ENCODE data around the gene MMP24.

- TF ChIP-seq, protein P1, sequence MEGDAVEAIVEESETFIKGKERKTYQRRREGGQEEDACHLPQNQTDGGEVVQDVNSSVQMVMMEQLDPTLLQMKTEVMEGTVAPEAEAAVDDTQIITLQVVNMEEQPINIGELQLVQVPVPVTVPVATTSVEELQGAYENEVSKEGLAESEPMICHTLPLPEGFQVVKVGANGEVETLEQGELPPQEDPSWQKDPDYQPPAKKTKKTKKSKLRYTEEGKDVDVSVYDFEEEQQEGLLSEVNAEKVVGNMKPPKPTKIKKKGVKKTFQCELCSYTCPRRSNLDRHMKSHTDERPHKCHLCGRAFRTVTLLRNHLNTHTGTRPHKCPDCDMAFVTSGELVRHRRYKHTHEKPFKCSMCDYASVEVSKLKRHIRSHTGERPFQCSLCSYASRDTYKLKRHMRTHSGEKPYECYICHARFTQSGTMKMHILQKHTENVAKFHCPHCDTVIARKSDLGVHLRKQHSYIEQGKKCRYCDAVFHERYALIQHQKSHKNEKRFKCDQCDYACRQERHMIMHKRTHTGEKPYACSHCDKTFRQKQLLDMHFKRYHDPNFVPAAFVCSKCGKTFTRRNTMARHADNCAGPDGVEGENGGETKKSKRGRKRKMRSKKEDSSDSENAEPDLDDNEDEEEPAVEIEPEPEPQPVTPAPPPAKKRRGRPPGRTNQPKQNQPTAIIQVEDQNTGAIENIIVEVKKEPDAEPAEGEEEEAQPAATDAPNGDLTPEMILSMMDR (conservative IDR thresholded peaks at IDR 0.05; ENCODE audit: low read depth, low read length): no peak
- TF ChIP-seq EZH2phosphoT487 (IDR thresholded peaks at IDR 0.05; ENCODE audit: borderline replicate concordance, low read length) (no peak), EZH2 (IDR thresholded peaks at IDR 0.05; ENCODE audit: low read length, unreplicated experiment) (no peak)
Measured at GRCh38 chr20:35243986-35244385, 17.5 kb downstream of the MMP24 start.

All from PC-3 (cell line).